Measurements from ENCODE around the gene CAMKK2.

The CAMKK2 gene

DNA sequence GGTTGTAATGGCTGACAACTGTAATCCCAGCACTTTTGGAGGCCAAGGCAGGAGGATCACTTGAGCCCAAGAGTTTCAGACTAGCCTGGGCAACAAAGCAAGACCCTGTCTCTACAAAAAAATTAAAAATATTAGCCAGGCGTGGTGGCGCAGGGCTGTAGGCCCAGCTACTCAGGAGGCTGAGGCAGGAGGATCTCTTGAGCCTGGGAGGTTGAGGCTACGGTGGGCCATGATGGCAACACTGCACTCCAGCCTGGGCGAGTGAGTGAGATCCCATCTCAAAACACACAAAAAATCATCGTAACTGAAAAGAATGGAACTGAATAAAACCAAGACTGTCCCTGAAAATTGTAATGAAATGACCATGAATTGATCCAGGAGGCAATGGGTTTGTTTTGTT is 6.1 kb downstream of the CAMKK2 start:
- DNase-seq (ENCODE audit: low read depth): no peak
- TF ChIP-seq, protein P1, sequence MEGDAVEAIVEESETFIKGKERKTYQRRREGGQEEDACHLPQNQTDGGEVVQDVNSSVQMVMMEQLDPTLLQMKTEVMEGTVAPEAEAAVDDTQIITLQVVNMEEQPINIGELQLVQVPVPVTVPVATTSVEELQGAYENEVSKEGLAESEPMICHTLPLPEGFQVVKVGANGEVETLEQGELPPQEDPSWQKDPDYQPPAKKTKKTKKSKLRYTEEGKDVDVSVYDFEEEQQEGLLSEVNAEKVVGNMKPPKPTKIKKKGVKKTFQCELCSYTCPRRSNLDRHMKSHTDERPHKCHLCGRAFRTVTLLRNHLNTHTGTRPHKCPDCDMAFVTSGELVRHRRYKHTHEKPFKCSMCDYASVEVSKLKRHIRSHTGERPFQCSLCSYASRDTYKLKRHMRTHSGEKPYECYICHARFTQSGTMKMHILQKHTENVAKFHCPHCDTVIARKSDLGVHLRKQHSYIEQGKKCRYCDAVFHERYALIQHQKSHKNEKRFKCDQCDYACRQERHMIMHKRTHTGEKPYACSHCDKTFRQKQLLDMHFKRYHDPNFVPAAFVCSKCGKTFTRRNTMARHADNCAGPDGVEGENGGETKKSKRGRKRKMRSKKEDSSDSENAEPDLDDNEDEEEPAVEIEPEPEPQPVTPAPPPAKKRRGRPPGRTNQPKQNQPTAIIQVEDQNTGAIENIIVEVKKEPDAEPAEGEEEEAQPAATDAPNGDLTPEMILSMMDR (IDR thresholded peaks at IDR 0.05; ENCODE audit: insufficient read depth, low read depth, low read length, missing control alignments): no peak
- H3K4me3 ChIP-seq (ENCODE audit: low read length): no peak overlapping the region

DNA sequence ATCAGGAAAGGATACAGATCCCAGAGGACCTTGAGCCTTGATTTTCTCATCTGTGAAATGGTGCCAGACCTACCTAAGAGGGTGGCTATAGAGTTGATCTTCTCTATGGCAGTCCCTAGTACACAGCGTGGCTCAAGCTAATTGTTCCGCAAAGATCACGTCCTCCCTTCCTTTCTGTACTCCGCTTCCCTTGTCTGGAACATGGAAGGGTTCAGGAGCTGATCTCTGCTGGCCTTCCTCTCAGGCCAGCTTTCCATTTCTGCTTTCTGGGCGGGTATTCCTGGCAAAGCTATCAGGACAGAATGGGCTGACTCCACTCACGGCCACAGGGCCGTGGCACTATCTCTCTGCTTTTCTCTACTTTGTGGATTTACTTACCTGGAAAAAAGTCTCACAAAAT is 6.5 kb downstream of the CAMKK2 start:
- no peak overlapping the region for H3K4me3 ChIP-seq (ENCODE audit: low read length)
- TF ChIP-seq, protein P1 (IDR thresholded peaks at IDR 0.05; ENCODE audit: insufficient read depth, low read depth, low read length, missing control alignments): no peak
- DNase-seq (ENCODE audit: low read depth): no peak

DNA sequence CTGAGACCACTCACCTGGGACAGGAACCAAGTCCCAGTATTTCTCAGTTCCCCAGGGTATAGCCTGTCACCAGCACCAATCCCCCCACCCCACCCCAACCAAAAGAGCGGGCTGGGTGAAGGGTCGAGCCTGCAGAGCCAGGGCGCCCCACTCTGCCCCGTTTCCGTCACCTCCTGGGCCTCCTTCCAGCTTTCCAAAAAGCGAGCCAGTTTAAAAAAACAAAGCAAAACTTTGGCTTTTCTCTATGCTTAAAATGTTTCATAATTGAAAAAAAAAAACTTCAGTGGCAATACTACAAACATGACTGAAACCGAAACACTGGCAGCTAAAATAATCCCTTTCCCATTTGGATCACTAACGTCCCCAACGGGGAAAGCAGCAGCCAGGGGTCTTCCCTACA is 7.5 kb downstream of the CAMKK2 start:
- no peak for DNase-seq (ENCODE audit: low read depth)
- TF ChIP-seq, protein P1 (IDR thresholded peaks at IDR 0.05; ENCODE audit: insufficient read depth, low read depth, low read length, missing control alignments): no peak
- H3K4me3 ChIP-seq (ENCODE audit: low read length): no peak overlapping the region

DNA sequence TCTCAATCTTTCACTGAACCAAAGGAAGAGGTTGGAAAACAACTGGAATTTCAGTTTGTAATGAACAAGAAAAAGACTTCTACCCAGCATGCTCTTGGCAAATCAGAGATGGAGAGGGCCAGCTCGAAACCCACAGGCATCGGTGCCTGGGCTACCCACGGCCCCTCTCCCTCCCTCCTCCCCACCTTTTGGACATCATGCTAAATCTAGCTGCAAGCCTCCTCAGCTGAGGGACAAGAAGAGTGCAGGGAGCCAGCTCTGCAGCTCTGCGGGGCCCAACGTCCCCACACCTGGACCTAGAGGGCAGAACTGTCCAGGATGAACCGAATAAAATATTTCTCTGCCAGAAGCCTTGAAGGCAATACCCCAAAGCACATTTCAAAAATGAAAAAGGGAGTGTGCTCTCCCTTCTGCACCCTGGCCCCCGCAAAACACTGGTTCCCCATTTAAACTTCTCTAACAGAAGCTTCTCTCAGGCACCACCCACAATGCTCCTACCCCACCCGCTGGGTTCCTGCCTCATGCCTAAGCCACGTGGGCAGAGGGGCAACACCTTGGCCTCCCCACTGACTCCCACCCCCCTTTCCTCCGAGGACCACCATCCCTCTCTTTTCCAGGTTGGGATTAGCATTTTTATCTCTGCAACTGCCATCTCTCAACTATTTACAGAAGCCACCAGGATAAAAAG is 8.2 kb downstream of the CAMKK2 start:
- DNase-seq (ENCODE audit: low read depth): no peak
- TF ChIP-seq, protein P1 (IDR thresholded peaks at IDR 0.05; ENCODE audit: insufficient read depth, low read depth, low read length, missing control alignments): no peak
- no peak overlapping the region for H3K4me3 ChIP-seq (ENCODE audit: low read length)

DNA sequence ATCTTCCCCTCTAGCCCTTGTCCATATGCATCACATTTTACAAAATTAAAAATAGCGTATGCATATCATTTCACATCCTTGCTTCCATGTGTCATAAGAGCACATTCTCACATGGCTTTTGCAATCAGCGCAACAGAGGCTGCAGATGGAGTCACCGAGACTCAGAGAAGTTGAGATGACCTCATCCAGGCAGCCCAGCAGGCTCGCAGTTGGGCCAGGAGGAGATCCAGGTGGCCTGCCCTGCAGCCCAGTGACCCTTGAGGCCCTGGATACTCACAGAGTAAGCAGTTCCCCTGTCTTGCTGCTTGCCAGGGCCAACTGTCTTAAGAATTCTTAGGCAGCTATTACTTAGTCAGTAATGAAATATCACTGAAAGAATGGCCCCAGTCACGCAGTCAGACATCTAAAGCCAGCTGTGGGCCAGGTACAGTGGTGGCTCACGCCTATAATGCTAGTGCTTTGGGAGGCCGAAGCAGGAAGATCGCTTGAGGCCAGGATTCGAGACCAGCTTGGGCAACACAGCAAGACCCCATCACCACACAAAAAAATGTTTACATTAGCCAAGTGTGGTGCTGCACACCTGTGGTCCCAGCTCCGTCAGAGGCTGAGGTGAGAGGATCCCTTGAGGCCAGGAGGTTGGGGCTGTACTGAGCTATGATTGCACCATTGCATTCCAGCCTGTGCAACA is 9.1 kb downstream of the CAMKK2 start:
- no peak overlapping the region for H3K4me3 ChIP-seq (ENCODE audit: low read length)
- TF ChIP-seq, protein P1 (IDR thresholded peaks at IDR 0.05; ENCODE audit: insufficient read depth, low read depth, low read length, missing control alignments): no peak
- DNase-seq (ENCODE audit: low read depth): no peak

DNA sequence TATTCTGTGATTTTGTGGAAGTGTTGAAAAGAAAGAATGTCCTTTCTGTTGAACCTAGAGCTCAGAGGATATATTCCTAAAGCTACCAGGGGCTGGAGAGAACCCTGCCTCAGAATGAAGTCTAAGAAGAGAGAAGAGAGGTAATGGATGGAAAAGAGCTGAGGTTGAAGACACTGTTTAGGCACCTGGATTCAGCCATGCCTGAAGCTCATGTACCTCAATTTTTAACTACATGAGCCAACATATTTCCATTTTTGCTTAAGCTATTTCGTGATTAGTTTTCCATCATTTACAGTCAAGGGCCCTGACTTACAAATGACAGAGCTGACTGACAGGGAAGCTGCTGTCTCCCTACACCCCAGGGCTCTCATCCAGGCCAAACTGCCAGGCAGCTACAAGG is 10.7 kb downstream of the CAMKK2 start:
- H3K4me3 ChIP-seq (ENCODE audit: low read length): no peak overlapping the region
- TF ChIP-seq, protein P1 (IDR thresholded peaks at IDR 0.05; ENCODE audit: insufficient read depth, low read depth, low read length, missing control alignments): no peak
- DNase-seq (ENCODE audit: low read depth): no peak
